PC-3 (cell line): Measurements from ENCODE around the gene NOA1.

ENCODE experiments used
- CTCF ChIP-seq: fragments of 300-600 bp; sonication (generic); conservative IDR thresholded peaks from 2 replicates; pipeline ENCODE4 v1.5.1; 2017; ENCODE audit warnings: antibody characterized with exemption, low read depth, mild to moderate bottlenecking, low read length
- EZH2 ChIP-seq: fragments of 300-600 bp; sonication (generic); IDR thresholded peaks from one replicate; pipeline ENCODE4 v1.6.1; 2017; ENCODE audit warnings: antibody characterized with exemption, mild to moderate bottlenecking, low read length; ENCODE audit not compliant: unreplicated experiment
- EZH2phosphoT487 ChIP-seq: fragments of 300-600 bp; sonication (generic); IDR thresholded peaks from 2 replicates; pipeline ENCODE4 v1.6.1; 2018; ENCODE audit warnings: mild to moderate bottlenecking, antibody characterized with exemption, low read length, borderline replicate concordance

- no peak for TF ChIP-seq EZH2
- TF ChIP-seq CTCF: no peak
- no peak for TF ChIP-seq EZH2phosphoT487
Observed at GRCh38 chr4:56941403-56941802, 36.0 kb downstream of the NOA1 start.
